Mammary epithelial cell (primary cell): ENCODE results near the gene IL21.

Source experiments
- EZH2 ChIP-seq: IDR thresholded peaks from 2 replicates; pipeline ENCODE4 v1.6.1; 2012; ENCODE audit warnings: low read length, inconsistent platforms, borderline replicate concordance
- TF ChIP-seq, protein P1 (sequence below), 2 donors: IDR thresholded peaks in 1 of 2; conservative IDR thresholded peaks in 1 of 2; 2 replicates each; pipeline ENCODE4 v1.5.1; 2011 to 2012; ENCODE audit warnings: inconsistent platforms in 2 of 2, low read length in 2 of 2, mild to moderate bottlenecking in 2 of 2, control low read depth in 1 of 2, low read depth in 1 of 2; ENCODE audit not compliant: insufficient read depth in 1 of 2; ENCODE audit errors: extremely low read depth in 1 of 2

DNA sequence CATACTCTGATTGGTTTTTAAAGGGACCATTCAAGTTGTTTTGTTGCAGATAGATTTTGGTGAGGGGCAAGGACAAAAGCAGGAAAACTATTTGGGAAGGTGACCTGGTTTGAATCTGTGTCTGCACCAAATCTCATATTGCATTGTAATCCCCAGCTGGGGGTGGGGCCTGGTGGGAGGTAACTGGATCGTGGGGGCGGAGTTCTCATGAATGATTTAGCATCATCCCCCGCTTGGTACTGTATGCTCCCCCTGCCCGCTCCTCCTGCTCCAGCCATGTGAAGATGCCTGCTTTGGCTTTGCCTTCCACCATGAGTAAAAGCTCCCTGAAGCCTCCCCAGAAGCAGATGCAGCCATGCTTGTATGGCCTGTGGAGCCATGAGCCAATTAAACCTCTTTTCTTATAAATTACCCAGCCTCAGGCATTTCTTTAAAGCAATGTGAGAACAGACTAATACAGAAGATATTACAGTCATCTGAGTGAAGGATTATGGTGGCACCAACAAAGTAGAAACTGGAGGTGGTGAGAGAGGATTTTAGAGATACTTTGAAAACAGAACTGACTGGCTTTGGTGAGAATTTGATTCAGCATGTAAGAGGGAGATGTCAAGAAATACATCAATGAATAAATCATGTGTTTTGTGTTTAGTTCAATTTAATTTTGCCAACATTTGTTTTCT is 14.4 kb downstream of the IL21 start:
- TF ChIP-seq, protein P1, sequence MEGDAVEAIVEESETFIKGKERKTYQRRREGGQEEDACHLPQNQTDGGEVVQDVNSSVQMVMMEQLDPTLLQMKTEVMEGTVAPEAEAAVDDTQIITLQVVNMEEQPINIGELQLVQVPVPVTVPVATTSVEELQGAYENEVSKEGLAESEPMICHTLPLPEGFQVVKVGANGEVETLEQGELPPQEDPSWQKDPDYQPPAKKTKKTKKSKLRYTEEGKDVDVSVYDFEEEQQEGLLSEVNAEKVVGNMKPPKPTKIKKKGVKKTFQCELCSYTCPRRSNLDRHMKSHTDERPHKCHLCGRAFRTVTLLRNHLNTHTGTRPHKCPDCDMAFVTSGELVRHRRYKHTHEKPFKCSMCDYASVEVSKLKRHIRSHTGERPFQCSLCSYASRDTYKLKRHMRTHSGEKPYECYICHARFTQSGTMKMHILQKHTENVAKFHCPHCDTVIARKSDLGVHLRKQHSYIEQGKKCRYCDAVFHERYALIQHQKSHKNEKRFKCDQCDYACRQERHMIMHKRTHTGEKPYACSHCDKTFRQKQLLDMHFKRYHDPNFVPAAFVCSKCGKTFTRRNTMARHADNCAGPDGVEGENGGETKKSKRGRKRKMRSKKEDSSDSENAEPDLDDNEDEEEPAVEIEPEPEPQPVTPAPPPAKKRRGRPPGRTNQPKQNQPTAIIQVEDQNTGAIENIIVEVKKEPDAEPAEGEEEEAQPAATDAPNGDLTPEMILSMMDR (conservative IDR thresholded peaks at IDR 0.05 in 1 of 2, IDR thresholded peaks at IDR 0.05 in 1 of 2; ENCODE audit: extremely low read depth in 1 of 2, insufficient read depth in 1 of 2, low read depth in 1 of 2, low read length in 2 of 2) = no peak
- TF ChIP-seq EZH2 = no peak
